ENCODE data around the gene HMCN2. TPM values are rescaled to one million over a fixed set of nuclear protein-coding genes. Genes with fewer than 3 reads are reported as not detected.

HMCN2 gene
- total RNA-seq, 1 experiment from 2014 or later = 8.6 TPM

- Histone ChIP-seq H3T11ph (ENCODE audit: low read length) (no peak overlapping the region), H3K23ac (ENCODE audit: insufficient read length, low read depth, low read length) (no peak overlapping the region), H2AFZ (ENCODE audit: low read length) (no peak overlapping the region), H3K4me1 (ENCODE audit: insufficient read depth, low read length) (no peaks in the 10 kb centered on the region), H3K27me3 (ENCODE audit: insufficient read depth, low read length) (no peaks in the 10 kb centered on the region), H2BK120ac (ENCODE audit: low read depth, low read length, poor library complexity, severe bottlenecking) (no peak overlapping the region), H4K5ac (ENCODE audit: insufficient read length, low read depth, low read length) (no peak overlapping the region), H3K79me2 (ENCODE audit: insufficient read depth, low read length) (no peaks in the 10 kb centered on the region), H2AK5ac (ENCODE audit: insufficient read length, low read length) (no peak overlapping the region), H3K4me2 (ENCODE audit: insufficient read depth, insufficient read length, low read length) (no peak overlapping the region), H3K9ac (ENCODE audit: extremely low read depth, insufficient read length, low read length) (no peak overlapping the region), H4K8ac (replicated peaks; ENCODE audit: insufficient read length, low read depth, low read length) (no peak overlapping the region), H3K79me1 (ENCODE audit: insufficient read depth, low read depth, low read length, poor library complexity, severe bottlenecking) (no peaks in the 10 kb centered on the region), H3K4ac (ENCODE audit: low read depth, low read length) (no peak overlapping the region), H2BK5ac (ENCODE audit: insufficient read length, low read length) (no peak overlapping the region), H4K20me1 (ENCODE audit: control insufficient read depth, insufficient read depth, insufficient read length) (no peaks in the 10 kb centered on the region), H3K56ac (ENCODE audit: insufficient read length, low read depth, low read length) (no peak overlapping the region), H4K91ac (ENCODE audit: insufficient read length, low read depth, low read length) (no peak overlapping the region), H2BK20ac (ENCODE audit: low read depth, low read length, poor library complexity, severe bottlenecking) (no peak overlapping the region), H2BK15ac (ENCODE audit: low read depth, low read length) (no peak overlapping the region), H2BK12ac (ENCODE audit: insufficient read length, low read depth, low read length) (no peak overlapping the region), H3K23me2 (ENCODE audit: insufficient read length, low read depth, low read length, poor library complexity, severe bottlenecking) (no peaks in the 10 kb centered on the region), H3K9me3 (ENCODE audit: control insufficient read depth, low read depth, low read length) (no peaks in the 10 kb centered on the region), H3K14ac (ENCODE audit: insufficient read depth, low read length) (no peak overlapping the region), H3K18ac (ENCODE audit: insufficient read length, low read depth, low read length) (peak overlapping the region; percentile 36), H3K27ac (ENCODE audit: insufficient read length, low read depth, low read length) (no peak overlapping the region)
- Mint-ChIP-seq H3K27ac (no peak overlapping the region; a peak in 1 of 7 replicates), H3K27me3 (ENCODE audit: low read depth) (peaks cover 3% of the 10 kb centered on the region), H3K36me3 (ENCODE audit: insufficient read depth in 1 of 3, low read depth in 3 of 3) (peaks cover 2 to 25% (median 7%) of the 10 kb centered on the region in 3 experiments; a peak in 6 of 7 replicates), H3K4me3 (no peak overlapping the region), H3K9me3 (no peaks in the 10 kb centered on the region), H3K4me1 (peaks cover 10 to 24% of the 10 kb centered on the region in 2 experiments)
- no CpG with 5 or more reads among the region's 20 CpGs for WGBS (ENCODE audit: extremely low coverage, insufficient read length, low lambda C conversion rate)
- no peak for TF ChIP-seq CTCF (conservative IDR thresholded peaks at IDR 0.05)
- no peak for DNase-seq
Measured at GRCh38 chr9:130330202-130330862, 64.8 kb downstream of the HMCN2 start.

Measured in H9 (cell line).